Lung microvascular endothelial cell (primary cell): ENCODE data around the gene OXTR. TPM values are rescaled to one million over a fixed set of nuclear protein-coding genes. Genes with fewer than 3 reads are reported as not detected.

Source experiments
- DNase-seq, 2 donors: peaks; one replicate each; pipeline versions ENCODE4 v3.0.0 to v3.0.0-alpha.2; 2010; ENCODE audit warnings: low read depth in 2 of 2
- total RNA-seq: library from RNA; depleted of rRNA; stranded (reverse); fragments of >200 nt; gene quantifications from 2 replicates; pipeline ENCODE4 v1.2.1, GENCODE V29; 2014

Gene OXTR
- total RNA-seq, 1 donor from 2014 or later, result 2.8 TPM

GRCh38 chr3:8712908-8713255, 56.5 kb downstream of the OXTR start:
- no peak for DNase-seq

- DNase-seq, result no peak
These were observed 57.1 kb downstream of the OXTR start for GRCh38 chr3:8712045-8712907.

- no peak for DNase-seq
These were observed 59.5 kb downstream of the OXTR start for GRCh38 chr3:8709801-8710507.

- DNase-seq, result no peak
These were observed 60.1 kb downstream of the OXTR start for GRCh38 chr3:8709287-8709686.

DNA sequence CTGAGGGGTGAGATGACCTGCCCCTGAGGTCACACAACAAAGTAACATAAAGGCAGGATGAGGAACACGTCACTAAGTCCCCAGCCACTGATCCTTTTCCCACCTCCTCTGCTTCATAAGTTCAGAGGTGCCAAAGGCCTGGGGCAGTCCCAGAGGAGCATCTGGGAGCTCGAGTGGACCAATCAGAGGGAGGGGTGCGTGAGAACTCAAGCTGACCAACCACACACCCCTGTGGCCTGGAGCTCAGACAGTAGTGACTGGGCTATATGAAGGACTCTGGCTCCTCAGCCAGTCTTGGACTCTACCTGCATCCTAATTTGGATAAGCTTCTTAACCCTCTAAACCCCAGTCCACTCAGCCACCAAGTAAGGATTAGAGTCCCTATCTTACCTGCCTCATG, 63.8 kb downstream of the OXTR start:
- DNase-seq, result no peak

GRCh38 chr3:8702560-8702959, 66.9 kb downstream of the OXTR start:
- DNase-seq, result no peak

Other genes starting within 250 kb of the OXTR start
- gene SSUH2, start 124.8 kb downstream of the OXTR start, total RNA-seq, result 0.44 TPM in 1 of 2 replicates, not detected in the other
- gene CAV3, start 35.8 kb downstream of the OXTR start, total RNA-seq, result not detected in 2 replicates
- gene RAD18, start 193.9 kb upstream of the OXTR start, total RNA-seq, result 4.8 and 6.1 TPM in 2 replicates